H1 (cell line): Measurements from ENCODE around the gene MED17. TPM values are rescaled to one million over a fixed set of nuclear protein-coding genes. Genes with fewer than 3 reads are reported as not detected.

Experiments
- CTCF ChIA-PET: fragments of 300-600 bp; sonication (Branson Sonifier 250); formaldehyde crosslinking; loops from one replicate; lab custom pipeline; 2021; ENCODE audit not compliant: partially characterized antibody; lab: Charles Lee
- POLR2A ChIA-PET: fragments of 300-600 bp; sonication (Branson Sonifier 250); formaldehyde crosslinking; loops from one replicate; lab custom pipeline; 2021; ENCODE audit warnings: inconsistent platforms; ENCODE audit not compliant: partially characterized antibody; lab: Charles Lee
- DNase-seq, 2 experiments: peaks; one replicate each; pipeline versions ENCODE4 v3.0.0 to v3.0.0-alpha.2; 2010 to 2022; ENCODE audit warnings: low spot score in 2 of 2, low read depth in 1 of 2, mixed read lengths in 1 of 2
- FAIRE-seq: peaks from 2 replicates; lab custom pipeline; 2011; peaks lifted over from hg19 to GRCh38; lab: Jason Lieb, UNC
- H2AFZ ChIP-seq: 2 replicates; pipeline ENCODE4 v1.8.1; 2012; ENCODE audit warnings: low read length, inconsistent platforms
- H2AK5ac ChIP-seq: 2 replicates; pipeline ENCODE4 v1.6.1; 2013; ENCODE audit warnings: low read depth, low read length
- H2BK120ac ChIP-seq: replicated peaks from 2 replicates; pipeline ENCODE3; 2013; ENCODE audit warnings: low read depth, low read length, inconsistent platforms
- H2BK12ac ChIP-seq: 2 replicates; pipeline ENCODE4 v1.6.1; 2013; ENCODE audit warnings: low read depth, low read length
- H2BK15ac ChIP-seq: 2 replicates; pipeline ENCODE4 v1.6.1; 2013; ENCODE audit warnings: low read length
- H2BK20ac ChIP-seq: 2 replicates; pipeline ENCODE4 v1.6.1; 2013; ENCODE audit warnings: low read length
- H2BK5ac ChIP-seq: 2 replicates; pipeline ENCODE4 v1.6.1; 2013; ENCODE audit warnings: low read depth, low read length
- H3K14ac ChIP-seq: 2 replicates; pipeline ENCODE4 v1.6.1; 2013; ENCODE audit warnings: inconsistent platforms; ENCODE audit not compliant: insufficient read length
- H3K18ac ChIP-seq: 2 replicates; pipeline ENCODE4 v1.6.1; 2013; ENCODE audit warnings: low read length; ENCODE audit errors: extremely low read depth
- H3K23ac ChIP-seq: 2 replicates; pipeline ENCODE4 v1.6.1; 2013; ENCODE audit warnings: inconsistent platforms; ENCODE audit not compliant: insufficient read length
- H3K23me2 ChIP-seq: 2 replicates; pipeline ENCODE4 v1.6.1; 2013; ENCODE audit warnings: low read depth, low read length
- H3K27ac ChIP-seq: 2 replicates; pipeline ENCODE4 v1.6.1; 2011; ENCODE audit warnings: low read depth, low read length, inconsistent platforms
- H3K27me3 ChIP-seq, 4 experiments: replicated peaks in 1 of 4; 1 replicate in 1 of 4; 2 replicates in 3 of 4; pipeline versions ENCODE4 v1.6.1 to v1.8.1; 2011 to 2013; ENCODE audit warnings: low read length in 3 of 4, mild to moderate bottlenecking in 3 of 4, inconsistent platforms in 2 of 4, mixed read lengths in 2 of 4, moderate library complexity in 1 of 4; ENCODE audit not compliant: control insufficient read depth in 3 of 4, insufficient read depth in 3 of 4; ENCODE audit errors: extremely low read depth in 1 of 4
- H3K36me3 ChIP-seq, 4 experiments: 2 replicates each; pipeline versions ENCODE4 v1.6.1 to v1.8.1; 2011 to 2013; ENCODE audit warnings: mild to moderate bottlenecking in 4 of 4, low read length in 3 of 4, moderate library complexity in 2 of 4, control low read depth in 1 of 4, inconsistent platforms in 1 of 4; ENCODE audit not compliant: insufficient read depth in 4 of 4, control insufficient read depth in 2 of 4
- H3K4ac ChIP-seq: replicated peaks from 2 replicates; pipeline ENCODE3; 2013; ENCODE audit warnings: low read length, low read depth, mixed read lengths, inconsistent platforms; ENCODE audit not compliant: insufficient read length
- H3K4me1 ChIP-seq, 4 experiments: replicated peaks in 1 of 4; 1 replicate in 1 of 4; 2 replicates in 3 of 4; pipeline versions ENCODE4 v1.6.1 to v1.8.1; 2011 to 2013; ENCODE audit warnings: low read length in 3 of 4, inconsistent platforms in 2 of 4, mixed read lengths in 1 of 4; ENCODE audit not compliant: insufficient read depth in 4 of 4, control insufficient read depth in 3 of 4
- H3K4me2 ChIP-seq, 2 experiments: 2 replicates each; pipeline versions ENCODE4 v1.6.1 to v1.8.1; 2011 to 2013; ENCODE audit warnings: low read depth in 2 of 2, low read length in 2 of 2, control low read depth in 1 of 2, inconsistent platforms in 1 of 2, mild to moderate bottlenecking in 1 of 2; ENCODE audit not compliant: insufficient read depth in 1 of 2
- H3K4me3 ChIP-seq, 4 experiments: fragments of 200-600, 300-600 bp in 1 of 4; sonication (generic), shearing (Covaris generic), sonication (Bioruptor Twin) in 1 of 4; 2 replicates each; pipeline versions ENCODE4 v1.5.1 to v1.8.1; 2011 to 2016; ENCODE audit warnings: low read length in 4 of 4, low read depth in 3 of 4, control low read depth in 2 of 4, inconsistent platforms in 2 of 4, mild to moderate bottlenecking in 2 of 4, mixed read lengths in 1 of 4, moderate library complexity in 1 of 4; ENCODE audit not compliant: insufficient read depth in 2 of 4; ENCODE audit errors: extremely low read depth in 1 of 4
- H3K56ac ChIP-seq: replicated peaks from 2 replicates; pipeline ENCODE3; 2013; ENCODE audit warnings: low read depth, mild to moderate bottlenecking, mixed read lengths, low read length, inconsistent platforms; ENCODE audit not compliant: insufficient read length
- H3K79me1 ChIP-seq: 2 replicates; pipeline ENCODE4 v1.6.1; 2013; ENCODE audit warnings: low read depth, low read length, control low read depth
- H3K79me2 ChIP-seq, 2 experiments: 2 replicates each; pipeline versions ENCODE4 v1.6.1 to v1.8.1; 2012 to 2013; ENCODE audit warnings: low read length in 2 of 2, mild to moderate bottlenecking in 2 of 2, inconsistent platforms in 1 of 2; ENCODE audit not compliant: insufficient read depth in 2 of 2, control insufficient read depth in 1 of 2
- H3K9ac ChIP-seq, 4 experiments: replicated peaks in 1 of 4; 1 replicate in 1 of 4; 2 replicates in 3 of 4; pipeline versions ENCODE4 v1.6.1 to v1.8.1; 2011 to 2013; ENCODE audit warnings: low read depth in 3 of 4, low read length in 3 of 4, control low read depth in 2 of 4, mild to moderate bottlenecking in 2 of 4, moderate library complexity in 2 of 4, inconsistent platforms in 1 of 4; ENCODE audit errors: extremely low read depth in 1 of 4
- H3K9me3 ChIP-seq, 2 experiments: 2 replicates each; pipeline versions ENCODE4 v1.6.1 to v1.8.1; 2012 to 2013; ENCODE audit warnings: mild to moderate bottlenecking in 2 of 2, moderate library complexity in 2 of 2, control low read depth in 1 of 2, inconsistent platforms in 1 of 2, low read depth in 1 of 2, low read length in 1 of 2, mixed read lengths in 1 of 2; ENCODE audit not compliant: insufficient read depth in 2 of 2
- H4K20me1 ChIP-seq, 2 experiments: replicated peaks in 1 of 2; 2 replicates each; pipeline versions ENCODE3 to v1.8.1; 2011 to 2013; ENCODE audit warnings: inconsistent platforms in 2 of 2, low read length in 2 of 2, mild to moderate bottlenecking in 1 of 2; ENCODE audit not compliant: insufficient read depth in 2 of 2, control insufficient read depth in 1 of 2
- H4K5ac ChIP-seq: 2 replicates; pipeline ENCODE4 v1.6.1; 2013; ENCODE audit warnings: low read length, low read depth, mixed read lengths, inconsistent platforms; ENCODE audit not compliant: insufficient read length
- H4K8ac ChIP-seq: 2 replicates; pipeline ENCODE4 v1.8.0; 2013; ENCODE audit warnings: mild to moderate bottlenecking, moderate library complexity, low read length, inconsistent platforms; ENCODE audit not compliant: insufficient read depth; ENCODE audit errors: extremely low read depth
- H4K91ac ChIP-seq: replicated peaks from 2 replicates; pipeline ENCODE3; 2013; ENCODE audit warnings: low read length, mixed read lengths, inconsistent platforms; ENCODE audit not compliant: insufficient read length
- CTCF ChIP-seq, 3 experiments: IDR thresholded peaks; 1 replicate in 2 of 3; 2 replicates in 1 of 3; pipeline versions ENCODE4 v1.5.1 to v1.6.1; 2011; ENCODE audit warnings: low read length in 3 of 3, mild to moderate bottlenecking in 3 of 3, inconsistent platforms in 2 of 3, low read depth in 1 of 3, moderate library complexity in 1 of 3; ENCODE audit not compliant: insufficient read depth in 1 of 3; ENCODE audit errors: control extremely low read depth in 1 of 3
- E2F6 ChIP-seq: IDR thresholded peaks from 2 replicates; pipeline ENCODE4 v1.6.1; 2012; ENCODE audit warnings: inconsistent platforms
- EGR1 ChIP-seq: IDR thresholded peaks from 2 replicates; pipeline ENCODE4 v1.6.1; 2011; ENCODE audit warnings: low read depth, low read length, borderline replicate concordance
- GTF2F1 ChIP-seq: IDR thresholded peaks from 2 replicates; pipeline ENCODE4 v1.6.1; 2012; ENCODE audit warnings: low read depth, low read length, improper control_type of control experiment, borderline replicate concordance
- PHF8 ChIP-seq: fragments of 200-600 bp; sonication (generic); conservative IDR thresholded peaks from 2 replicates; pipeline ENCODE4 v1.7.1; 2012; ENCODE audit warnings: low read depth, mild to moderate bottlenecking, inconsistent platforms, low read length, moderate library complexity
- POLR2AphosphoS5 ChIP-seq: IDR thresholded peaks from 2 replicates; pipeline ENCODE4 v1.6.1; 2011; ENCODE audit warnings: low read depth, low read length
- RBBP5 ChIP-seq: IDR thresholded peaks from 2 replicates; pipeline ENCODE4 v1.7.1; 2012; ENCODE audit warnings: low read depth, mild to moderate bottlenecking, inconsistent platforms, low read length, moderate library complexity, borderline replicate concordance
- TEAD4 ChIP-seq: IDR thresholded peaks from 2 replicates; pipeline ENCODE4 v1.6.1; 2012; ENCODE audit warnings: low read depth, low read length, inconsistent platforms, mixed read lengths
- WGBS, 2 experiments: shearing (Covaris generic) in 1 of 2; methylation state at CpG; one replicate each; pipeline versions ENCODE4 v1.1.6 to v1.1.7; 2013 to 2015; ENCODE audit warnings: low lambda C conversion rate in 2 of 2, mixed read lengths in 2 of 2, inconsistent platforms in 1 of 2, low coverage in 1 of 2, missing lambda C conversion rate in 1 of 2; ENCODE audit not compliant: insufficient replicate concordance in 2 of 2, insufficient coverage in 1 of 2, insufficient read length in 1 of 2; ENCODE audit errors: extremely low coverage in 1 of 2, missing lambda C conversion rate in 1 of 2; 5-methylcytosine and 5-hydroxymethylcytosine counted together
- polyA plus RNA-seq, 7 experiments: library from polyadenylated mRNA; depleted of rRNA in 3 of 7; stranded (reverse) in 5 of 7; unstranded in 2 of 7; fragments of >200 nt in 5 of 7; fragments of 200-250 nt in 2 of 7; gene quantifications; 1 replicate in 5 of 7; 2 replicates in 1 of 7; 4 replicates in 1 of 7; pipeline versions ENCODE4 v1.2.1 to v1.2.3, GENCODE V29; 2011 to 2013; ENCODE audit warnings: missing spikeins in 2 of 7, mixed read lengths in 2 of 7
- total RNA-seq: library from RNA; stranded (reverse); fragmentation: NEBNext Ultra II Directional; extraction: Animal tissue kit (Norgen Biotek cat#: 25700); gene quantifications from 2 replicates; pipeline ENCODE4 v1.2.1, GENCODE V29; 2021

The MED17 gene
- total and polyA plus RNA-seq, 2 of the 8 experiments (the other 6 are each of a cell fraction or from before 2014, with no cell fraction given): 8.8 to 33.7 TPM

GRCh38 chr11:93831343-93832127, 47.5 kb downstream of the MED17 start:
- CTCF ChIA-PET: interaction anchor here (1.2 to 1.4 kb wide), 2 partner anchors 12 to 13 kb away, joined by 3 to 6 read pairs; no protein-coding TSS in a partner anchor
- DNase-seq (no peak), FAIRE-seq (no peak)
- Histone ChIP-seq H2BK5ac (no peak overlapping the region), H3K4me3 (no peak overlapping the region), H3K23ac (no peak overlapping the region), H3K18ac (no peak overlapping the region), H4K5ac (no peak overlapping the region), H3K9me3 (no peaks in the 10 kb centered on the region), H4K8ac (no peak overlapping the region), H3K9ac (no peak overlapping the region), H3K56ac (no peak overlapping the region), H3K23me2 (no peaks in the 10 kb centered on the region), H4K91ac (no peak overlapping the region), H3K14ac (no peak overlapping the region), H3K79me1 (no peaks in the 10 kb centered on the region), H2BK20ac (no peak overlapping the region), H3K27me3 (no peaks in the 10 kb centered on the region), H3K27ac (no peak overlapping the region), H4K20me1 (no peaks in the 10 kb centered on the region), H2BK15ac (no peak overlapping the region), H3K4ac (no peak overlapping the region), H2BK120ac (no peak overlapping the region), H2AK5ac (no peak overlapping the region), H2AFZ (no peak overlapping the region), H2BK12ac (no peak overlapping the region), H3K4me1 (no peaks in the 10 kb centered on the region), H3K4me2 (no peak overlapping the region), H3K79me2 (no peaks in the 10 kb centered on the region), H3K36me3 (no peaks in the 10 kb centered on the region)
- POLR2A ChIA-PET: interaction anchor here (1.5 kb wide), 1 partner anchor 46 kb away, joined by 3 read pairs; no protein-coding TSS in a partner anchor
- TF ChIP-seq CTCF (IDR thresholded peaks at IDR 0.05; ENCODE audit: control extremely low read depth in 1 of 3, insufficient read depth in 1 of 3, low read depth in 1 of 3, low read length in 3 of 3) (no peak), POLR2AphosphoS5 (no peak), E2F6 (no peak), EGR1 (no peak), GTF2F1 (no peak), PHF8 (no peak), TEAD4 (no peak), RBBP5 (no peak)
- WGBS, 2 experiments: 92% methylated on average over 3 of the region's 3 CpGs; no CpG with 5 or more reads in 1 of the 2 experiments
